AG09309 (cell line): Measurements from ENCODE around the gene TRIO.

Experiments
- DNase-seq: peaks from one replicate; pipeline ENCODE4 v3.0.0-alpha.2; 2010; ENCODE audit warnings: low read depth
- H3K4me3 ChIP-seq: 2 replicates; pipeline ENCODE4 v1.5.1; 2011; ENCODE audit warnings: mild to moderate bottlenecking, low read depth, low read length, moderate library complexity; ENCODE audit not compliant: control insufficient read depth
- TF ChIP-seq, protein P1 (sequence below): IDR thresholded peaks from 2 replicates; pipeline ENCODE4 v1.5.1; 2011; ENCODE audit warnings: mild to moderate bottlenecking, low read depth, low read length, inconsistent platforms; ENCODE audit not compliant: insufficient read depth, control insufficient read depth; ENCODE audit errors: missing control alignments

TRIO gene

GRCh38 chr5:14218480-14218879 lies 75.3 kb downstream of the TRIO start:
- DNase-seq: no peak
- TF ChIP-seq, protein P1, sequence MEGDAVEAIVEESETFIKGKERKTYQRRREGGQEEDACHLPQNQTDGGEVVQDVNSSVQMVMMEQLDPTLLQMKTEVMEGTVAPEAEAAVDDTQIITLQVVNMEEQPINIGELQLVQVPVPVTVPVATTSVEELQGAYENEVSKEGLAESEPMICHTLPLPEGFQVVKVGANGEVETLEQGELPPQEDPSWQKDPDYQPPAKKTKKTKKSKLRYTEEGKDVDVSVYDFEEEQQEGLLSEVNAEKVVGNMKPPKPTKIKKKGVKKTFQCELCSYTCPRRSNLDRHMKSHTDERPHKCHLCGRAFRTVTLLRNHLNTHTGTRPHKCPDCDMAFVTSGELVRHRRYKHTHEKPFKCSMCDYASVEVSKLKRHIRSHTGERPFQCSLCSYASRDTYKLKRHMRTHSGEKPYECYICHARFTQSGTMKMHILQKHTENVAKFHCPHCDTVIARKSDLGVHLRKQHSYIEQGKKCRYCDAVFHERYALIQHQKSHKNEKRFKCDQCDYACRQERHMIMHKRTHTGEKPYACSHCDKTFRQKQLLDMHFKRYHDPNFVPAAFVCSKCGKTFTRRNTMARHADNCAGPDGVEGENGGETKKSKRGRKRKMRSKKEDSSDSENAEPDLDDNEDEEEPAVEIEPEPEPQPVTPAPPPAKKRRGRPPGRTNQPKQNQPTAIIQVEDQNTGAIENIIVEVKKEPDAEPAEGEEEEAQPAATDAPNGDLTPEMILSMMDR: no peak
- no peak overlapping the region for H3K4me3 ChIP-seq

GRCh38 chr5:14218897-14219573 lies 75.9 kb downstream of the TRIO start:
- no peak for DNase-seq
- TF ChIP-seq, protein P1: no peak
- no peak overlapping the region for H3K4me3 ChIP-seq

GRCh38 chr5:14219800-14220512 lies 76.8 kb downstream of the TRIO start:
- TF ChIP-seq, protein P1: no peak
- DNase-seq: no peak

DNA sequence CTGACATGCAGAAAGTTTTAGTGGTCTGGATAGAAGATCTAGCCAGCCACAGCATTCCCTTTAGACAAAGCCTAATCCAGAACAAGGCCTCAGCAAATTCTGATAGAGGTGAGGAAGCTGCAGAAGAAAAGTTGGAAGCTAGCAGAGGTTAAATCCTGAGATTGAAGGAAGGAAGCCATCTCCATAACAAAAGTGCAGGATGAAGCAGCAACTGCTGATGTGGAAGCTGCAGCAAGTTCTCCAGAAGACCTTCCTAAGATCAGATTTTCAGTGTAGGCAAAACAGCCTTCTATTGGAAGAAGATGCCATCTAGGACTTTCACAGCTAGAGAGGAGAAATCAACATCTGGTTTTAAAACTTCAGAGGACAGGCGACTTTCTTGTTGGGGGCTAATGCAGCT lies 77.5 kb downstream of the TRIO start:
- H3K4me3 ChIP-seq: no peak overlapping the region
- TF ChIP-seq, protein P1: no peak
- DNase-seq: no peak

More at GRCh38 chr5:14219800-14220512, 76.8 kb downstream of the TRIO start:
- no peak overlapping the region for H3K4me3 ChIP-seq

DNA sequence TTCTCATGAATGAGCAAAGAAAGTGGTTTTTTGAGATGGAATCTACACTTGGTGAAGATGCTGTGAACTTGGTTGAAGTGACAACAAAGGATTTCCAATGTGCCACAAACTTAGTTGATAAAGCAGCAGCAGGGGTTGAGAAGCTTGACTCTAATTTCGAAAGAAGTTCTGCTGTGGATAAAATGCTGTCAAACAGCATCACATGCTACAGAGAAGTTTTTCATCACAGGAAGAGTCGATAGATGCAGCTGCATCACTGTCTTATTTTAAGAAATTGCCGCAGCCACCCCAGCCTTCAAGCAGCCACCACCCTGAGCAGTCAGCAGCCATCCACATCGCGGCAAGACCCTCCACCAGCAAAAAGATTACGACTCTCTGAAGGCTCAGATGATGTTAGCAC lies 78.6 kb downstream of the TRIO start:
- no peak overlapping the region for H3K4me3 ChIP-seq
- no peak for DNase-seq
- TF ChIP-seq, protein P1: no peak

DNA sequence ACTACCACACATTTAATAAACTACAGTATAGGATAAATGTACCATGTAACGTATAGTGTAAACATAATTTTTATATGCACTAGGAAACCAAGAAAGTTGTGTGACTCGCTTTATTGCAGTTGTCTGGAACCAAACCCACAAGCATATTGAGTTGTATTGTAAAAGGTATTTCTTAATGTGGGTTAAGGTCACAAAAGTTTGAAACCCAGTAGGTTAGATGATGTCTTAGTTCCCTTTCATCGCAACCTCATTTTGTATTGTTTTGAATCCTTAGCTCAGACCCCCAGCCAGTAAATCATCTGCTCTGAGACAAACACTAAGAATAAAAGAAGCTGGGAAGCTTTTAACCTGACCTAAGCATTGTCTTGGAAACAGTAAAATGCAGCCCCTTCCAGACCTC lies 79.1 kb downstream of the TRIO start:
- TF ChIP-seq, protein P1: no peak
- no peak overlapping the region for H3K4me3 ChIP-seq
- no peak for DNase-seq

DNA sequence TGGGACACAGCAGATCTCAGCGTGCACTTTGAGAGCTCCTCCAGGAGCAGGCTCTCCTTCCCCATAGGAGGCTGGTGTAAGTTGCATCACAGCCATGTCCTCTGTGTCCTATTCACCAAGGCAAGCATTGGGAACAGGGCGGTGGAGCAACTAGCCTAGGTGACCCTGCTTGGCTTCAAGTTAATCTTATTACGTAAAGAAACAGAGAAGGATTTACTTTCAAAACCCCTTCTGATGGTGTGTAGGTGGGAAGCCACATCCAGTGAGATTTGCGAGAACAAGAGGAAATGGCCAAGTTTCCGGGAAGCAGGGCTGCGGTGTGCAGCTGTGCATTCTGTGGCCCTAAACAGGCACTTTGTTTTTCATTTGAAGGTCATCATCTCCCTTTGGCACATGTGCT lies 80.2 kb downstream of the TRIO start:
- H3K4me3 ChIP-seq: no peak overlapping the region
- no peak for DNase-seq
- TF ChIP-seq, protein P1: no peak
